Measurements from ENCODE around the gene ARID3A. TPM values are rescaled to one million over a fixed set of nuclear protein-coding genes. Genes with fewer than 3 reads are reported as not detected.

The ARID3A gene
- total and polyA plus RNA-seq, 2 of the 13 experiments (the other 11 are each of a cell fraction or from before 2014, with no cell fraction given): 71.3 to 77.9 TPM

DNA sequence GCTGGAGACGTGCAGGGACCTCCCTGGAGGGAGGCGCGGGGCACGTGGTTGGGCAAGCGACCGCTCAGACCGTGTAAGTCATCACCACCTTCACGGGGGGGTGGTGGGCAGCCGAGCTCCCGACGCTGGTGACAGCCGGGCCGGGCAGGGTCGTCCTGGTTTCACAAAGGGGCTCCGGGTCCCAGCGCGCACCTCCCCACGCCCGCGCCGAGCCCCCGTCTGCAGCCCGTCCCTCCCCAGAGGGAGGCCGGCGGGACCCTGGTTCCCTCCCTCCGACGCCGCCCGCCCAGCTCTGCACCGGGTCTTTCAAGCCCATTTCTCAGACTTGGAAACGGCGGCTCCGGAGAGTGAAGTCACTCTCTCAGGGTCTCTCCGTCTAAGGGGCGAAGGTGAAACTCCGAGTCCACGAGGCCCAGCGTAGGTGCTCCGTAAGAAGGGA lies 729 bp upstream of the ARID3A start (continued):
- TF ChIP-seq MXD4 (CRISPR knock-in tag; IDR thresholded peaks at IDR 0.05): peak; percentile 91
- TF ChIP-seq ZNF83 (CRISPR knock-in tag; IDR thresholded peaks at IDR 0.05; ENCODE audit: borderline replicate concordance): no peak
- TF ChIP-seq ZNF746 (CRISPR knock-in tag; IDR thresholded peaks at IDR 0.05): no peak; the same call in 1 of the 2 replicates
- peak; percentile 25 for TF ChIP-seq XRCC5 (optimal IDR thresholded peaks at IDR 0.05; ENCODE audit: low read length)
- no peak for TF ChIP-seq SOX6 (IDR thresholded peaks at IDR 0.05)
- 0 out of 2 replicates have a peak, but pooled peaks have one; percentile 9 for TF ChIP-seq SOX6 (CRISPR knock-in tag; IDR thresholded peaks at IDR 0.05)
- TF ChIP-seq RXRB (CRISPR knock-in tag; IDR thresholded peaks at IDR 0.05; ENCODE audit: borderline replicate concordance): no peak
- no peak for TF ChIP-seq HIVEP1 (CRISPR knock-in tag; IDR thresholded peaks at IDR 0.05)
- no peak for TF ChIP-seq MZF1 (CRISPR knock-in tag; IDR thresholded peaks at IDR 0.05; ENCODE audit: borderline replicate concordance)
- TF ChIP-seq, protein P1, sequence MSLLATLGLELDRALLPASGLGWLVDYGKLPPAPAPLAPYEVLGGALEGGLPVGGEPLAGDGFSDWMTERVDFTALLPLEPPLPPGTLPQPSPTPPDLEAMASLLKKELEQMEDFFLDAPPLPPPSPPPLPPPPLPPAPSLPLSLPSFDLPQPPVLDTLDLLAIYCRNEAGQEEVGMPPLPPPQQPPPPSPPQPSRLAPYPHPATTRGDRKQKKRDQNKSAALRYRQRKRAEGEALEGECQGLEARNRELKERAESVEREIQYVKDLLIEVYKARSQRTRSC (CRISPR knock-in tag; IDR thresholded peaks at IDR 0.05; ENCODE audit: low read depth): no peak
- TF ChIP-seq AGO2 (optimal IDR thresholded peaks at IDR 0.05; ENCODE audit: low read depth, low read length): peak; percentile 84
- peak; percentile 92 for TF ChIP-seq ZNF687 (CRISPR knock-in tag; IDR thresholded peaks at IDR 0.05)
- no peak for TF ChIP-seq ZNF724P (CRISPR knock-in tag; IDR thresholded peaks at IDR 0.05; ENCODE audit: borderline replicate concordance)
- TF ChIP-seq GABPB1 (CRISPR knock-in tag; IDR thresholded peaks at IDR 0.05): no peak; the same call in 1 of the 2 replicates
- no peak for TF ChIP-seq ZNF543 (CRISPR knock-in tag; IDR thresholded peaks at IDR 0.05)
- TF ChIP-seq THRA (CRISPR knock-in tag; IDR thresholded peaks at IDR 0.05; ENCODE audit: borderline replicate concordance): peak; percentile 2
- TF ChIP-seq CBX5 (CRISPR knock-in tag; IDR thresholded peaks at IDR 0.05; ENCODE audit: borderline replicate concordance): no peak
- no peak; the same call in 1 of the 2 replicates for TF ChIP-seq MED13 (CRISPR knock-in tag; IDR thresholded peaks at IDR 0.05)
- TF ChIP-seq, protein P2, sequence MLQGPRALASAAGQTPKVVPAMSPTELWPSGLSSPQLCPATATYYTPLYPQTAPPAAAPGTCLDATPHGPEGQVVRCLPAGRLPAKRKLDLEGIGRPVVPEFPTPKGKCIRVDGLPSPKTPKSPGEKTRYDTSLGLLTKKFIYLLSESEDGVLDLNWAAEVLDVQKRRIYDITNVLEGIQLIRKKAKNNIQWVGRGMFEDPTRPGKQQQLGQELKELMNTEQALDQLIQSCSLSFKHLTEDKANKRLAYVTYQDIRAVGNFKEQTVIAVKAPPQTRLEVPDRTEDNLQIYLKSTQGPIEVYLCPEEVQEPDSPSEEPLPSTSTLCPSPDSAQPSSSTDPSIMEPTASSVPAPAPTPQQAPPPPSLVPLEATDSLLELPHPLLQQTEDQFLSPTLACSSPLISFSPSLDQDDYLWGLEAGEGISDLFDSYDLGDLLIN (CRISPR knock-in tag; IDR thresholded peaks at IDR 0.05; ENCODE audit: borderline replicate concordance): peak; percentile 59; the same call in 1 of the 2 replicates
- TF ChIP-seq, protein P3, sequence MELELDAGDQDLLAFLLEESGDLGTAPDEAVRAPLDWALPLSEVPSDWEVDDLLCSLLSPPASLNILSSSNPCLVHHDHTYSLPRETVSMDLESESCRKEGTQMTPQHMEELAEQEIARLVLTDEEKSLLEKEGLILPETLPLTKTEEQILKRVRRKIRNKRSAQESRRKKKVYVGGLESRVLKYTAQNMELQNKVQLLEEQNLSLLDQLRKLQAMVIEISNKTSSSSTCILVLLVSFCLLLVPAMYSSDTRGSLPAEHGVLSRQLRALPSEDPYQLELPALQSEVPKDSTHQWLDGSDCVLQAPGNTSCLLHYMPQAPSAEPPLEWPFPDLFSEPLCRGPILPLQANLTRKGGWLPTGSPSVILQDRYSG (CRISPR knock-in tag; IDR thresholded peaks at IDR 0.05): no peak
- TF ChIP-seq NFIC (IDR thresholded peaks at IDR 0.05; ENCODE audit: low read length): no peak
- peak; percentile 10; the same call in 1 of the 2 replicates for TF ChIP-seq NR2C2 (CRISPR knock-in tag; IDR thresholded peaks at IDR 0.05; ENCODE audit: borderline replicate concordance)

Data from HepG2 (cell line).